K562 (cell line): Measurements from ENCODE around the gene FILIP1L. TPM values are rescaled to one million over a fixed set of nuclear protein-coding genes. Genes with fewer than 3 reads are reported as not detected.

ENCODE experiments used
- ATF2 ChIP-seq: sonication (generic); formaldehyde crosslinking; IDR thresholded peaks from 2 replicates; pipeline ENCODE4 v1.8.1; 2022; ENCODE audit warnings: missing genetic modification reagents
- C11orf30 ChIP-seq: fragments of 450-650 bp; IDR thresholded peaks from 2 replicates; pipeline ENCODE4 v1.6.1; 2016; ENCODE audit warnings: low read depth, mild to moderate bottlenecking
- CEBPZ ChIP-seq: fragments of 150-350 bp; IDR thresholded peaks from 2 replicates; pipeline ENCODE4 v1.6.1; 2014; ENCODE audit warnings: low read depth, mild to moderate bottlenecking, low read length, borderline replicate concordance
- CXXC5 ChIP-seq: fragments of 250-450 bp; sonication (Bioruptor Pico); IDR thresholded peaks from 2 replicates; pipeline ENCODE4 v1.8.0; 2022; ENCODE audit warnings: inconsistent platforms, mild to moderate bottlenecking, moderate library complexity
- EWSR1 ChIP-seq: fragments of 450-650 bp; IDR thresholded peaks from 2 replicates; pipeline ENCODE4 v1.6.1; 2018; ENCODE audit warnings: borderline replicate concordance, mild to moderate bottlenecking, low read depth, moderate library complexity; ENCODE audit not compliant: partially characterized antibody
- FOXA3 ChIP-seq, 2 experiments: fragments of 450-650 bp in 1 of 2; sonication (generic) in 1 of 2; formaldehyde crosslinking; IDR thresholded peaks in 1 of 2; conservative IDR thresholded peaks in 1 of 2; 2 replicates each; pipeline versions ENCODE4 v1.4.0 to v1.8.0; 2020 to 2022; ENCODE audit warnings: mild to moderate bottlenecking in 2 of 2, missing genetic modification reagents in 1 of 2
- HDAC1 ChIP-seq, 2 experiments: fragments of 450-650 bp; IDR thresholded peaks; 2 replicates each; pipeline ENCODE4 v1.6.1; 2016 to 2017; ENCODE audit warnings: inconsistent platforms in 1 of 2, mild to moderate bottlenecking in 1 of 2, moderate library complexity in 1 of 2
- L3MBTL2 ChIP-seq: fragments of 450-650 bp; IDR thresholded peaks from 2 replicates; pipeline ENCODE4 v1.6.1; 2016; ENCODE audit warnings: mild to moderate bottlenecking, moderate library complexity
- NCOR1 ChIP-seq: fragments of 450-650 bp; IDR thresholded peaks from 2 replicates; pipeline ENCODE4 v1.6.1; 2016; ENCODE audit warnings: mild to moderate bottlenecking, moderate library complexity
- RBM17 ChIP-seq: fragments of 200-400 bp; formaldehyde crosslinking; IDR thresholded peaks from 2 replicates; pipeline ENCODE4 v1.6.1; 2017; ENCODE audit warnings: low read depth, mild to moderate bottlenecking, low read length, borderline replicate concordance
- RNF219 ChIP-seq: fragments of 250-450 bp; sonication (Bioruptor Pico); IDR thresholded peaks from 2 replicates; pipeline ENCODE4 v1.5.0; 2022; ENCODE audit warnings: mild to moderate bottlenecking
- TAL1 ChIP-seq: fragments of 450-650 bp; IDR thresholded peaks from 2 replicates; pipeline ENCODE4 v1.6.1; 2016; ENCODE audit warnings: mild to moderate bottlenecking
- TFAM ChIP-seq: fragments of 250-450 bp; sonication (Bioruptor Pico); conservative IDR thresholded peaks from 2 replicates; pipeline ENCODE4 v1.5.0; 2021; ENCODE audit warnings: mild to moderate bottlenecking, moderate library complexity
- ZNF778 ChIP-seq: fragments of 450-650 bp; formaldehyde crosslinking; IDR thresholded peaks from 2 replicates; pipeline ENCODE4 v1.4.0; 2020; ENCODE audit warnings: mild to moderate bottlenecking, moderate library complexity
- polyA plus RNA-seq, 8 experiments: library from polyadenylated mRNA; depleted of rRNA in 4 of 8; stranded (reverse) in 5 of 8; unstranded in 3 of 8; fragments of >200 nt; fragmentation: Nextera tagmentation in 2 of 8; fragmentation: Illumina TruSeq in 1 of 8; extraction: Ambion mirVana in 2 of 8; extraction: Trizol in 1 of 8; gene quantifications; 2 replicates each; pipeline versions ENCODE4 v1.2.1 to v1.2.3, GENCODE V29; 2011 to 2014; ENCODE audit warnings: inconsistent platforms in 1 of 8, missing spikeins in 1 of 8
- total RNA-seq, 7 experiments: library from RNA; depleted of rRNA in 6 of 7; stranded (reverse); fragments of >200 nt in 6 of 7; fragmentation: Illumina TruSeq in 2 of 7; extraction: Trizol in 2 of 7; gene quantifications; 2 replicates each; pipeline versions ENCODE4 v1.2.1 to v1.2.3, GENCODE V29; 2011 to 2021; ENCODE audit warnings: low replicate concordance in 1 of 7
- TF ChIP-seq, protein P1 (sequence below): fragments of 250-450 bp; sonication (Bioruptor Pico); IDR thresholded peaks from 2 replicates; pipeline ENCODE4 v1.8.0; 2021; ENCODE audit warnings: mild to moderate bottlenecking, moderate library complexity
- TF ChIP-seq, protein P2 (sequence below): fragments of 450-650 bp; IDR thresholded peaks from 2 replicates; pipeline ENCODE4 v1.6.1; 2018; ENCODE audit not compliant: partially characterized antibody

The FILIP1L gene
- total and polyA plus RNA-seq, 9 of the 15 experiments (the other 6 are each of a cell fraction or from before 2014, with no cell fraction given): 0.50 to 2.1 (median 1.1) TPM

GRCh38 chr3:99931059-99931458 is 183.2 kb downstream of the FILIP1L start (continued):
- TF ChIP-seq RNF219 (CRISPR knock-in tag) (no peak), NCOR1 (no peak), C11orf30 (no peak), CXXC5 (CRISPR knock-in tag) (no peak), FOXA3 (CRISPR knock-in tag; conservative IDR thresholded peaks at IDR 0.05 in 1 of 2, IDR thresholded peaks at IDR 0.05 in 1 of 2) (peak; percentile 49 to 85; a peak in 3 of 4 replicates), ZNF778 (CRISPR knock-in tag) (no peak), L3MBTL2 (no peak), TFAM (CRISPR knock-in tag) (no peak), RBM17 (no peak), EWSR1 (no peak), CEBPZ (no peak), TAL1 (peak; percentile 43; the same call in 1 of the 2 replicates), HDAC1 (IDR thresholded peaks at IDR 0.05) (0 out of 4 replicates have a peak, but pooled peaks of 1 of the 2 experiments have one; percentile 30), ATF2 (CRISPR knock-in tag) (no peak)
- TF ChIP-seq, protein P1, sequence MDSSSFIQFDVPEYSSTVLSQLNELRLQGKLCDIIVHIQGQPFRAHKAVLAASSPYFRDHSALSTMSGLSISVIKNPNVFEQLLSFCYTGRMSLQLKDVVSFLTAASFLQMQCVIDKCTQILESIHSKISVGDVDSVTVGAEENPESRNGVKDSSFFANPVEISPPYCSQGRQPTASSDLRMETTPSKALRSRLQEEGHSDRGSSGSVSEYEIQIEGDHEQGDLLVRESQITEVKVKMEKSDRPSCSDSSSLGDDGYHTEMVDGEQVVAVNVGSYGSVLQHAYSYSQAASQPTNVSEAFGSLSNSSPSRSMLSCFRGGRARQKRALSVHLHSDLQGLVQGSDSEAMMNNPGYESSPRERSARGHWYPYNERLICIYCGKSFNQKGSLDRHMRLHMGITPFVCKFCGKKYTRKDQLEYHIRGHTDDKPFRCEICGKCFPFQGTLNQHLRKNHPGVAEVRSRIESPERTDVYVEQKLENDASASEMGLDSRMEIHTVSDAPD (CRISPR knock-in tag): no peak
- TF ChIP-seq, protein P2, sequence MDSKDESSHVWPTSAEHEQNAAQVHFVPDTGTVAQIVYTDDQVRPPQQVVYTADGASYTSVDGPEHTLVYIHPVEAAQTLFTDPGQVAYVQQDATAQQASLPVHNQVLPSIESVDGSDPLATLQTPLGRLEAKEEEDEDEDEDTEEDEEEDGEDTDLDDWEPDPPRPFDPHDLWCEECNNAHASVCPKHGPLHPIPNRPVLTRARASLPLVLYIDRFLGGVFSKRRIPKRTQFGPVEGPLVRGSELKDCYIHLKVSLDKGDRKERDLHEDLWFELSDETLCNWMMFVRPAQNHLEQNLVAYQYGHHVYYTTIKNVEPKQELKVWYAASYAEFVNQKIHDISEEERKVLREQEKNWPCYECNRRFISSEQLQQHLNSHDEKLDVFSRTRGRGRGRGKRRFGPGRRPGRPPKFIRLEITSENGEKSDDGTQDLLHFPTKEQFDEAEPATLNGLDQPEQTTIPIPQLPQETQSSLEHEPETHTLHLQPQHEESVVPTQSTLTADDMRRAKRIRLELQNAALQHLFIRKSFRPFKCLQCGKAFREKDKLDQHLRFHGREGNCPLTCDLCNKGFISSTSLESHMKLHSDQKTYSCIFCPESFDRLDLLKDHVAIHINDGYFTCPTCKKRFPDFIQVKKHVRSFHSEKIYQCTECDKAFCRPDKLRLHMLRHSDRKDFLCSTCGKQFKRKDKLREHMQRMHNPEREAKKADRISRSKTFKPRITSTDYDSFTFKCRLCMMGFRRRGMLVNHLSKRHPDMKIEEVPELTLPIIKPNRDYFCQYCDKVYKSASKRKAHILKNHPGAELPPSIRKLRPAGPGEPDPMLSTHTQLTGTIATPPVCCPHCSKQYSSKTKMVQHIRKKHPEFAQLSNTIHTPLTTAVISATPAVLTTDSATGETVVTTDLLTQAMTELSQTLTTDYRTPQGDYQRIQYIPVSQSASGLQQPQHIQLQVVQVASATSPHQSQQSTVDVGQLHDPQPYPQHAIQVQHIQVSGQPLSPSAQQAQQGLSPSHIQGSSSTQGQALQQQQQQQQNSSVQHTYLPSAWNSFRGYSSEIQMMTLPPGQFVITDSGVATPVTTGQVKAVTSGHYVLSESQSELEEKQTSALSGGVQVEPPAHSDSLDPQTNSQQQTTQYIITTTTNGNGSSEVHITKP: no peak
